HCT116 (cell line): ENCODE results near the gene TEKT4. TPM values are rescaled to one million over a fixed set of nuclear protein-coding genes. Genes with fewer than 3 reads are reported as not detected.
"Not testable (repeated sequence)": the region's sequence is repeated elsewhere in the genome, so short reads cannot be mapped to it uniquely, and the experiment has no call there.

ENCODE experiments used
- ATAC-seq: fragments of 200-7000 bp; cut with Tn5 transposase; 2 replicates; pipeline ENCODE4 v1.9.1; 2020; ENCODE audit warnings: mild to moderate bottlenecking, moderate library complexity
- BruUV-seq: library from RNA; stranded (reverse); fragments of 400-500 nt; replicated peaks from 2 replicates; lab custom pipeline; 2021; lab: Mats Ljungman, UMichigan
- CTCF ChIA-PET: fragments of 300-600 bp; sonication (Branson Sonifier 250); formaldehyde crosslinking; loops from one replicate; lab custom pipeline; 2021; ENCODE audit warnings: antibody characterized with exemption; lab: Charles Lee
- POLR2A ChIA-PET: fragments of 300-600, 350-600 bp; sonication (Branson Sonifier 250); formaldehyde crosslinking; loops from one replicate; lab custom pipeline; 2021; ENCODE audit warnings: antibody characterized with exemption; lab: Charles Lee
- RAD21 ChIA-PET, 2 experiments: fragments of 300-600 bp; sonication (Branson Sonifier 250); formaldehyde crosslinking; loops; one replicate each; lab custom pipeline; 2023; ENCODE audit warnings: low total read pairs in 2 of 2; ENCODE audit not compliant: uncharacterized antibody in 2 of 2, unreplicated experiment in 2 of 2, low non-redundant PET in 1 of 2; lab: Charles Lee
- DNase-seq: peaks from one replicate; pipeline ENCODE4 v3.0.0-alpha.2; 2010; ENCODE audit warnings: low read depth, low spot score
- H2AFZ ChIP-seq: fragments of 200-600 bp; shearing (Covaris generic), sonication (generic); 2 replicates; pipeline ENCODE4 v1.6.1; 2017; ENCODE audit warnings: low read depth, mixed run types, mixed read lengths, antibody characterized with exemption, low read length; ENCODE audit not compliant: poor library complexity, severe bottlenecking
- H3K27ac ChIP-seq: 2 replicates; pipeline ENCODE4 v1.5.1; 2012; ENCODE audit warnings: low read depth, low read length
- H3K27me3 ChIP-seq: fragments of 200-600 bp; sonication (generic); 2 replicates; pipeline ENCODE4 v1.6.1; 2016; ENCODE audit warnings: mixed run types, low read length, mixed read lengths; ENCODE audit not compliant: insufficient read depth
- H3K36me3 ChIP-seq, 2 experiments: fragments of 200-500 bp in 1 of 2; fragments of 200-600 bp in 1 of 2; sonication (Bioruptor generic) in 1 of 2; sonication (generic) in 1 of 2; 2 replicates each; pipeline versions ENCODE4 v1.5.1 to v1.6.1; 2014 to 2016; ENCODE audit warnings: low read length in 2 of 2, inconsistent platforms in 1 of 2, mixed read lengths in 1 of 2, mixed run types in 1 of 2; ENCODE audit not compliant: insufficient read depth in 2 of 2, control insufficient read depth in 1 of 2
- H3K4me1 ChIP-seq, 2 experiments: fragments of 200-600 bp in 1 of 2; sonication (generic) in 1 of 2; 2 replicates each; pipeline versions ENCODE4 v1.5.1 to v1.6.1; 2012 to 2017; ENCODE audit warnings: low read length in 2 of 2, inconsistent platforms in 1 of 2, mild to moderate bottlenecking in 1 of 2, mixed read lengths in 1 of 2, mixed run types in 1 of 2, moderate library complexity in 1 of 2; ENCODE audit not compliant: insufficient read depth in 2 of 2, control insufficient read depth in 1 of 2
- H3K4me2 ChIP-seq: fragments of 200-600 bp; sonication (generic); 2 replicates; pipeline ENCODE4 v1.6.1; 2017; ENCODE audit warnings: mixed run types, low read length, mixed read lengths
- H3K4me3 ChIP-seq, 2 experiments: fragments of 200-600 bp in 1 of 2; sonication (generic) in 1 of 2; replicated peaks in 1 of 2; 2 replicates each; pipeline ENCODE4 v1.5.1; 2011 to 2016; ENCODE audit warnings: low read length in 2 of 2, control low read depth in 1 of 2, low read depth in 1 of 2, mild to moderate bottlenecking in 1 of 2, mixed read lengths in 1 of 2, mixed run types in 1 of 2
- H3K79me2 ChIP-seq: fragments of 200-600 bp; sonication (generic); 2 replicates; pipeline ENCODE4 v1.6.1; 2017; ENCODE audit warnings: mild to moderate bottlenecking, mixed run types, low read length, moderate library complexity, mixed read lengths; ENCODE audit not compliant: insufficient read depth
- H3K9ac ChIP-seq: fragments of 200-600 bp; sonication (generic); 2 replicates; pipeline ENCODE4 v1.6.1; 2016; ENCODE audit warnings: low read length, mixed read lengths
- H3K9me2 ChIP-seq: fragments of 200-600 bp; sonication (generic), shearing (Covaris generic); 2 replicates; pipeline ENCODE4 v1.6.1; 2017; ENCODE audit warnings: mixed run types, mild to moderate bottlenecking, moderate library complexity; ENCODE audit not compliant: insufficient read depth
- H3K9me3 ChIP-seq, 2 experiments: fragments of 200-500 bp in 1 of 2; fragments of 200-600 bp in 1 of 2; sonication (Bioruptor generic) in 1 of 2; sonication (generic) in 1 of 2; 2 replicates each; pipeline ENCODE4 v1.6.1; 2014 to 2017; ENCODE audit warnings: low read length in 2 of 2, mixed read lengths in 2 of 2, inconsistent platforms in 1 of 2, low read depth in 1 of 2, mild to moderate bottlenecking in 1 of 2, mixed run types in 1 of 2, moderate library complexity in 1 of 2; ENCODE audit not compliant: control insufficient read depth in 1 of 2, insufficient read depth in 1 of 2
- H4K20me1 ChIP-seq: fragments of 200-600 bp; sonication (generic), shearing (Covaris generic); 2 replicates; pipeline ENCODE4 v1.6.1; 2017; ENCODE audit warnings: mixed run types, mild to moderate bottlenecking, moderate library complexity; ENCODE audit not compliant: insufficient read depth
- CBX3 ChIP-seq: IDR thresholded peaks from 2 replicates; pipeline ENCODE4 v1.6.1; 2012; ENCODE audit warnings: low read depth
- ELF1 ChIP-seq: IDR thresholded peaks from 2 replicates; pipeline ENCODE4 v1.6.1; 2012; ENCODE audit warnings: low read depth, borderline replicate concordance
- FOSL1 ChIP-seq: IDR thresholded peaks from 2 replicates; pipeline ENCODE4 v1.6.1; 2012; ENCODE audit warnings: low read depth
- ZBTB33 ChIP-seq: IDR thresholded peaks from 2 replicates; pipeline ENCODE4 v1.6.1; 2011; ENCODE audit warnings: mild to moderate bottlenecking, low read length, moderate library complexity; ENCODE audit not compliant: insufficient replicate concordance; ENCODE audit errors: extremely low read depth
- intact Hi-C: fragments of 100-400 bp; cut with micrococcal nuclease; formaldehyde crosslinking; loops from 2 replicates; pipeline ENCODE4 v1.10.0; 2022
- total RNA-seq: library from RNA; stranded (reverse); gene quantifications from one replicate; pipeline ENCODE4 v1.2.1, GENCODE V29; 2021; ENCODE audit not compliant: unreplicated experiment

The TEKT4 gene
- total RNA-seq, 1 experiment from 2014 or later = not detected

- TF ChIP-seq ZBTB33 (no peak), CBX3 (no peak), ELF1 (no peak), FOSL1 (no peak)
Measured at GRCh38 chr2:94890234-94890633, 19.0 kb downstream of the TEKT4 start (continued).

GRCh38 chr2:94895273-94895672, 24.0 kb downstream of the TEKT4 start:
- peaks cover 23% of the 10 kb centered on the region for H3K27me3 ChIP-seq
- H3K9me2 ChIP-seq, H3K27ac ChIP-seq, POLR2A ChIA-PET, H3K36me3 ChIP-seq, RAD21 ChIA-PET, H3K9me3 ChIP-seq, H4K20me1 ChIP-seq, H3K9ac ChIP-seq, DNase-seq, H3K4me1 ChIP-seq, H3K4me3 ChIP-seq, intact Hi-C loops, ATAC-seq, H2AFZ ChIP-seq, H3K4me2 ChIP-seq, CTCF ChIA-PET, H3K79me2 ChIP-seq, BruUV-seq: not testable (repeated sequence)

- H3K9ac ChIP-seq, H3K9me2 ChIP-seq, H3K27ac ChIP-seq, intact Hi-C loops, H3K4me3 ChIP-seq, H3K4me1 ChIP-seq, H3K9me3 ChIP-seq, ATAC-seq, RAD21 ChIA-PET, H4K20me1 ChIP-seq, H3K79me2 ChIP-seq, H3K4me2 ChIP-seq, POLR2A ChIA-PET, DNase-seq, CTCF ChIA-PET, H2AFZ ChIP-seq, BruUV-seq, H3K36me3 ChIP-seq: not testable (repeated sequence)
- H3K27me3 ChIP-seq = peaks cover 20% of the 10 kb centered on the region
Measured at GRCh38 chr2:94906976-94907375, 35.7 kb downstream of the TEKT4 start.
